Amniotic epithelial cell (primary cell): Measurements from ENCODE around the gene RSPH10B.
"Not testable (repeated sequence)": the region's sequence is repeated elsewhere in the genome, so short reads cannot be mapped to it uniquely, and the experiment has no call there.

Source experiments
- DNase-seq: peaks from one replicate; pipeline ENCODE4 v3.0.0-alpha.2; 2010; ENCODE audit warnings: low read depth

RSPH10B gene

DNA sequence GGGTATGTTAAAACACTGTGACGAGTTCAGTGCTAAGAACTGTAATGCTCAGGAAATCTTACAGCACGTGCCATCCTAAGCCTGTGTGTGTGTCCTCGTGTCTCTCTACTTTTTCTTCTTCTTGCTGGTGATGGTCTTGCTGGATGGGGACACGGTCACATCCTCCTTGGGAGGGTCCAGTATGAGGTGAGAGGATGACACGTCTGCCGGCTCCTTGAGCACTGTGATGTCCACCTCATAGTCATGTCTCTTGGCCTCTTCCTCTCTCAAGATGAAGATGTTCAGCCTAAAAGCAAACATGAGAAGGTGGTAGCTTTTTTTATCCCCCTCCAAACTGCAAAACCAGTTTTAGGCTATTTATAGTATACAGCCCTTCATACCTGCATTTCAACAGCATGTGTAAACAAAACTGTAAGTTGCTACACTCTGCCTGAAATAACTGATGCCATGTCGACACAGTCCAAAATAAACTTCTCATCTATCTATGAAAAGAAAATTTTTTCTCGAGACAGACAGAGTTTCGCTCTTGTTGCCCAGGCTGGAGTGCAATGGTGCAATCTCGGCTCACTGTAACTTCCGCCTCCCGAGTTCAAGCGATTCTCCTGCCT, 44.1 kb downstream of the RSPH10B start:
- DNase-seq = not testable (repeated sequence)

DNA sequence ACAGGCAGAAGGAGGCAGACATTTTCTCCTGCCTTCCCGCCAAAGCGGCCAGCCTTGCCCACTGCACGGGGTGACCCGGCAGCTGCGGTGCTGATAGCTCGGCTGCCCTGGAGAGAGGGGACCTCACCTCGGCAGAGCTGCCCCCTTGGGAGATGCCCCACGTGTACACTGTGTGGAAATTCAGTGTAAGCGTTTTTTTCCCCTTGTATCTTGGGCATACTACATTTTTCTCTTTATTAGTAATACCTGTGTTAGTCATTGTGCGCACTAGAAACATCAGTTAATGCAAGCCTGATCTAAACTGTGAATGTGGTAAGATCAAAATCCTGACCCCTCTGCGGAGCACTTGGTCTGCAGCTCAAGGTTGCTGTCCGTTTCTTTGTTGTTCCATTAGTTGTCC, 45.9 kb downstream of the RSPH10B start:
- DNase-seq = not testable (repeated sequence)

GRCh38 chr7:5924180-5924579, 46.3 kb downstream of the RSPH10B start:
- not testable (repeated sequence) for DNase-seq

DNA sequence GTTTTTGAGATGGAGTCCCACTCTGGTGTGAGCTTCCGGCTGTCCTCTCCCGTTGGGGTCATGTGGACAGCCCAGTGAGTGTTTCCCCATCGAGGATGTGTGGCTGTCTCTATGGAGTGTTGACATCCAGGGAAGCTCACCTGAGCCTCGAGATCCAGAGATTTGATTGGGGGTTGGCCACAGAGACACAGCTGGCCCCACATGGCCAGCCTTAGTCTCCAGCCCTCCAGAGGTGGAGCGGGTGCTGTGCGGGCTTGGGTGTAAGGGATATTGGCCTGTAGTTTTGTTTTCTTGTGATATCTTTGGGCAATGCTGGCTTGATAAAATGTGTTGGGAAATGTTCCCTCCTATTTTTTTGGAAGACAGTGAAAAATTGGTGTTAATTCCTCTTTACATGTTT, 54.0 kb downstream of the RSPH10B start:
- not testable (repeated sequence) for DNase-seq

- not testable (repeated sequence) for DNase-seq
Observed at GRCh38 chr7:5908835-5909234, 61.7 kb downstream of the RSPH10B start.

DNA sequence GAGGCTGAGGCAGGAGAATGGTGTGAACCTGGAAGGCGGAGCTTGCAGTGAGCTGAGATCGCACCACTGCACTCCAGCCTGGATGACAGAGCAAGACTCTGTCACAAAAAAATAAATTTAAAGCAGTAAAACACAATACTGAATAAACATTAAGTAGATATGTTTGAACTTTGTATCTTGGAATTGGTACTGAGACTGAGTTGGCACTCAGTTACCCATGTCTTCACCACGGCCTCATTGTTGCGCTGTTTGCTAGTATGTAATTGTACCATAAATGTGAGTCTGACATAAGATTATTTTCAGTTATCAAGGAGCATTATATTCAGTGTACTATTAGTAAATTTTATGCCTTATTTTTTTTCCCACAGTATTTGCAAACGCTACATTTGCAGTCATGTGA, 65.8 kb downstream of the RSPH10B start:
- not testable (repeated sequence) for DNase-seq

DNA sequence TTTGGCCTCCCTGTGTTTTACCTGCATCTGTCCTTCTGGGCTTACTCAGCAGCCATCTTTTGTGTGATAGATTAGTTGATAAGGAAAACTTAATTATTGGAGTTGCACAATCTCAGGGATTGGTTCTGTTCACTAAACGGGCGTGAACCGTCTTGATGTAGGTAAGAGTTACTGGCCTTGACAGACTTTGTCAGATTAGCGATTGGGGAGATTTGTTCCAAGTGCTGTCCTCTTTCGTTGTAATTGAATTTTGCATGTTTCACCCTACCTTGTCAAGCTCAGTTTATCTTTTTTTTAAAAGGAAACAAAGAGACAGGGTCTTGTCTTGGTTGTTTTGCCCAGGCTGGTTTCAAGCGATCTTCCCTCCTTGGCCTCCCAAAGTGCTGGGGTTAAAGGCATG, 67.5 kb downstream of the RSPH10B start:
- DNase-seq = not testable (repeated sequence)

- DNase-seq = peak; percentile 53
Observed at GRCh38 chr7:5898480-5899224, 71.8 kb downstream of the RSPH10B start, which contains the start of gene CCZ1. TSS of gene CCZ1 (plus strand) at chr7:5898733. CDS start at chr7:5898800, 67 bp downstream.

DNA sequence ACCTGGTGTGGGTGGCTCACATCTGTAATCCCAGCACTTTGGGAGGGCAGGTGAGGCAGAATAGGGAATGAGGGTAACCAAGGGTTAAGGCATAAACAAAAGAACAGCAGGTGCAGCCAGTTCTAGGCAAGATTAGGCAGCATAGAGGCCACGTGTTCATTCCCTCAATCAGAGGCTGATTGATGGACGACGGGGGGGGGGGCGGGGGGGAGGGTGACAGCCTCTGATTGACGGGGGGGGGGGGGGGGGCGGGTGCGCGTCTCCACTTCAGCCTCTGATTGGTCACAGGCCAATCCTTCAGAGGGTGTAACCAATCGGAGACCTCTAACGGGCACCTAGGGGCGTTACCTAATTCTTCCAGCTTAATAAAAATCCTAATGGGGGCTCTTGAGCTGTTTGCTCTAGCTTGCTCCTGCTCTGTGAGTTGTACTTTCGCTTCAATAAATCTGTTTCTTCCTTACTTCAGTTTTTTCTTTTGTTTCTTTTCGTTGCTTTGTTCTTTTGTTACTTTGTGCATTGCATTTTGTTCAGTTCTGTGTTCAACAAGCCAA, 73.0 kb downstream of the RSPH10B start:
- DNase-seq = not testable (repeated sequence)

- DNase-seq = no peak
Observed at GRCh38 chr7:5892498-5892897, 78.0 kb downstream of the RSPH10B start.

DNA sequence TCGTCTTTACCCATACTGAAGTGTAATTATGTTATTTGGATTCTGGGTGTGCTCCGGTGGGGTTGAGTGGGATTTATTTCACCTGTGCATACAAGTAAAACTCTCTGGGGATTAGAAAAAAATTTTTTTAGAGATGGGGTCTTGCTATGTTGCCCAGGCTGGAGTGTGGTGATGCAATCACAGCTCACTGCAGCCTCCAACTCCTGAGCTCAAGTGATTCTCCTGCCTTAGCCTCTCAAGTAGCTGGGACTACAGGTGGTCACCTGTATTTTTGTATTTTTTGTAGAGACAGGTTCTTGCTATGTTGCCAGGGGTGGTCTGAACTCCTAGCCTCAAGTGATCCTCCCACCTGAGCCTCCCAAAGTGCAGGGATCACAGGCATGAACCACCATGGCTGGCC, 80.2 kb downstream of the RSPH10B start:
- not testable (repeated sequence) for DNase-seq

DNA sequence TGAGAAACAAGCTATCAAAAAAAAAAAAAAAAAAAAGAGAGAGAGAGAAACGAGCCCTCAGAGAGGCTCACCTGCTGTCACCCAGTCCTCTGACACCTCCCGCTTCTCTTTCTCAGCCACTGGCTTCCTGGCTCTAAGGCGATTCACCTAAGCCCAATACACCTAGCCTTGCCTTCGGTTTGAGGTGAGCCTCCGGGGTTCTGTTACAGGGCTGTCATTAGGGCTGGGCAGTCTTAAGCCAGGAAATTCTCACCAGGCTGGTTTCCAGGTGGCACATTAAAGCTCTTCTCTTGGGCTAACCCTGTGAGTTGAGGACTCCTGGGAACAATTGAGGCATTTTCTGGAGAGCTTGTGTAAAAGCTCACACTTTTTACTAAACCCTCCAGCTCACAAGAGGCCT, 82.5 kb downstream of the RSPH10B start:
- not testable (repeated sequence) for DNase-seq

DNA sequence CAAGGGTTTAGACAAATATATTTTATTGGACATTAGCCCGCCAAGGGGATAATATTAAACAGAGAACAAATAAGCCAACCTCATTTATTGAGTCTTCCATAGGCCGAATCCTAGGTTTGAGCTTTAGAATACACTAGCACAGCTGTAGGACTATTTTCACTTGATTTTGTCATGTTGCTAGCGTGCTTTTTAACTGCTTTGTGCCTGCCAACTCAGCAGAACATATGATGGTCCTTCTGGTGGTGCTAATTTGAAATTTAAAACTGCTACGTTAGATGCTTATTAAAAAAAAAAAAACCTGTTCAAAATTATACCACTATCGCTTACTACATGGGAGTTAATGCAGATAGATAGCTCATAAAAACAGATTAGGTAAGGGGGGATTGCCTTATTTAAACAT, 86.1 kb downstream of the RSPH10B start:
- DNase-seq = not testable (repeated sequence)

DNA sequence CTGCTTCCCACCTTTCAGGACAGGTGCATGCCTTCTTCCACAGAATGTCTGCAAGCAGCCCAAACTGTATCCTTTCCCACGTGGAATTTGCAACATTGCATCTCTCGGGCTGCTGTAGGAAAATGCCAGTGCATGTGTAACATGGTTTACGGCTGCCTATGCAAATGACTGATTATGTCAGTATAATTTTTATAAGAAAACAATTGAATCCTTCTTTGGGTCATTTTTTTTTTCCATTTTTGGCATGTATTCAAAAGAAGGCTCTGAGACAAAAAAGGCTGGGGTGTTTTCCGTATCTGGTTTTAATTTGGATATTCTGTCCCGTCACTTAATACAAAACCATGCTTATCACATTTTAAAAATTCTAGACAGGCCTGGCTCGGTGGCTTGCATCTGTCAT, 90.4 kb downstream of the RSPH10B start:
- not testable (repeated sequence) for DNase-seq

GRCh38 chr7:5879591-5879990, 90.9 kb downstream of the RSPH10B start:
- not testable (repeated sequence) for DNase-seq
